ACC112 (cell line): ENCODE measurements around the gene TACSTD2.
"Not testable (repeated sequence)": the region's sequence is repeated elsewhere in the genome, so short reads cannot be mapped to it uniquely, and the experiment has no call there.

ENCODE experiments used
- H2AFZ ChIP-seq: fragments of 200-600 bp; sonication (generic); one replicate; pipeline ENCODE4 v1.6.0; 2017; ENCODE audit warnings: antibody characterized with exemption, low read length; ENCODE audit not compliant: unreplicated experiment
- H3K27ac ChIP-seq: fragments of 200-600 bp; sonication (generic); 2 replicates; pipeline ENCODE4 v1.5.1; 2014; ENCODE audit warnings: low read depth, mild to moderate bottlenecking, antibody characterized with exemption, low read length, moderate library complexity
- H3K27me3 ChIP-seq: fragments of 200-600 bp; sonication (generic); 2 replicates; pipeline ENCODE4 v1.6.1; 2014; ENCODE audit warnings: mild to moderate bottlenecking, antibody characterized with exemption, low read length, moderate library complexity, mixed read lengths; ENCODE audit not compliant: insufficient read depth
- H3K36me3 ChIP-seq: fragments of 200-600 bp; sonication (generic); 2 replicates; pipeline ENCODE4 v1.6.1; 2016; ENCODE audit warnings: mild to moderate bottlenecking, antibody characterized with exemption, low read length, moderate library complexity, mixed read lengths; ENCODE audit not compliant: insufficient read depth
- H3K4me1 ChIP-seq: fragments of 200-600 bp; sonication (generic); one replicate; pipeline ENCODE4 v1.6.1; 2016; ENCODE audit warnings: low read length, mixed read lengths; ENCODE audit not compliant: insufficient read depth, unreplicated experiment, control insufficient read depth
- H3K4me3 ChIP-seq: fragments of 200-600 bp; sonication (generic); 2 replicates; pipeline ENCODE4 v1.5.1; 2014; ENCODE audit warnings: mild to moderate bottlenecking, low read depth, low read length
- H3K79me2 ChIP-seq: fragments of 200-600 bp; sonication (generic); one replicate; pipeline ENCODE4 v1.6.0; 2016; ENCODE audit warnings: low read length; ENCODE audit not compliant: control insufficient read depth, unreplicated experiment, insufficient read depth

The TACSTD2 gene

DNA sequence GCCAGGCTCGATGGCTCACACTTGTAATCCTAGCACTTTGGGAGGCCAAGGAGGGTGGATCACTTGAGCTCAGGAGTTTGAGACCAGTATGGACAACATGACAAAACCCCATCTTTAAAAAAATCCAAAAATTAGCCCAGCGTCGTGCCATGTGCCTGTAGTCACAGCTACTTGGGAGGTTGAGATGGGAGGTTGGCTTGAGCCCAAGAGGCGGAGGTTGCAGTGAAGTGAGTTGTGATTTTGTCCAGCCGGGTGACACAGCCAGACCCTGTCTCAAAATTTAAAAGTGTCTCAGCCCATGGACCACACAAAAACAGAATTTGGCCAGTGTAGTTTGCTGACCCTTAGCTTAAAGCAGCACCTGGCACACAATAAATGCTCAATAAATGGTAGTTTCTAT, 11.3 kb upstream of the TACSTD2 start:
- Histone ChIP-seq H3K27ac (no peak overlapping the region), H2AFZ (no peak overlapping the region), H3K4me3 (no peak overlapping the region), H3K79me2 (no peaks in the 10 kb centered on the region), H3K4me1 (peaks cover 50% of the 10 kb centered on the region), H3K27me3 (no peaks in the 10 kb centered on the region), H3K36me3 (no peaks in the 10 kb centered on the region)

GRCh38 chr1:58587667-58588066, 10.6 kb upstream of the TACSTD2 start:
- H2AFZ ChIP-seq, result no peak overlapping the region
- H3K27ac ChIP-seq, result no peak overlapping the region
- H3K27me3 ChIP-seq, result no peaks in the 10 kb centered on the region
- no peak overlapping the region for H3K4me3 ChIP-seq
- H3K4me1 ChIP-seq, result peaks cover 45% of the 10 kb centered on the region
- H3K79me2 ChIP-seq, result no peaks in the 10 kb centered on the region
- H3K36me3 ChIP-seq, result no peaks in the 10 kb centered on the region

DNA sequence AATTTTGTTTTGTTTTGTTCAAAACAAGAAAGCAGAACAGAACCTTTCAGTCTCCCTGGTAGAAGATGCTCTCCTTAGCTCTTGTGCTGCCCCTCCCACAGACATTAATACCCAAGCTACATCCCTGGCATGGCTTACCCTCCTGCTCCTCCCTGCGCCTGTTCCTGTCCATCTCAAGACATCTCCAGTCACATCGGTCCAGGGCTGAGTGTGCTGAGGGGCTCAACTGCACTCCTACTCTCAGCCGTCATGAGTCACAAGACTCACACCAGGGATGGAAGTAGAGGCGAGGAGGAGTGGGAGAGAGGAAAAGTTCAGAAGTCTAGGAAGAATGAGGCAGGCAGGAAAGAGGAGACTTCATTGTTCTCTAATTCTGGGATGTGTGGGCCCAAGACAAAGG, 9.2 kb upstream of the TACSTD2 start:
- Histone ChIP-seq H3K4me3 (no peak overlapping the region), H3K4me1 (peaks cover 34% of the 10 kb centered on the region), H2AFZ (no peak overlapping the region), H3K79me2 (no peaks in the 10 kb centered on the region), H3K36me3 (no peaks in the 10 kb centered on the region), H3K27me3 (no peaks in the 10 kb centered on the region), H3K27ac (peak overlapping the region; percentile 99)

GRCh38 chr1:58585581-58586151, 8.6 kb upstream of the TACSTD2 start:
- no peak overlapping the region for H2AFZ ChIP-seq

GRCh38 chr1:58585166-58585565, 8.1 kb upstream of the TACSTD2 start:
- Histone ChIP-seq H3K36me3 (no peaks in the 10 kb centered on the region), H3K4me3 (peak overlapping the region; percentile 31; the same call in 1 of the 2 replicates), H2AFZ (no peak overlapping the region), H3K27me3 (no peaks in the 10 kb centered on the region), H3K4me1 (peaks cover 34% of the 10 kb centered on the region), H3K27ac (peak overlapping the region; percentile 99), H3K79me2 (no peaks in the 10 kb centered on the region)

More at GRCh38 chr1:58585581-58586151, 8.6 kb upstream of the TACSTD2 start:
- Histone ChIP-seq H3K79me2 (no peaks in the 10 kb centered on the region), H3K4me3 (no peak overlapping the region), H3K27me3 (no peaks in the 10 kb centered on the region), H3K4me1 (peaks cover 34% of the 10 kb centered on the region), H3K36me3 (no peaks in the 10 kb centered on the region), H3K27ac (peak overlapping the region; percentile 99)

- H3K4me3 ChIP-seq, result peak overlapping the region; percentile 52
- no peaks in the 10 kb centered on the region for H3K79me2 ChIP-seq
- H3K36me3 ChIP-seq, result no peaks in the 10 kb centered on the region
- H3K4me1 ChIP-seq, result peaks cover 34% of the 10 kb centered on the region
- peak overlapping the region; percentile 70 for H2AFZ ChIP-seq
- no peaks in the 10 kb centered on the region for H3K27me3 ChIP-seq
- H3K27ac ChIP-seq, result peak overlapping the region; percentile 99
These were observed 7.2 kb upstream of the TACSTD2 start for GRCh38 chr1:58584082-58584895.

DNA sequence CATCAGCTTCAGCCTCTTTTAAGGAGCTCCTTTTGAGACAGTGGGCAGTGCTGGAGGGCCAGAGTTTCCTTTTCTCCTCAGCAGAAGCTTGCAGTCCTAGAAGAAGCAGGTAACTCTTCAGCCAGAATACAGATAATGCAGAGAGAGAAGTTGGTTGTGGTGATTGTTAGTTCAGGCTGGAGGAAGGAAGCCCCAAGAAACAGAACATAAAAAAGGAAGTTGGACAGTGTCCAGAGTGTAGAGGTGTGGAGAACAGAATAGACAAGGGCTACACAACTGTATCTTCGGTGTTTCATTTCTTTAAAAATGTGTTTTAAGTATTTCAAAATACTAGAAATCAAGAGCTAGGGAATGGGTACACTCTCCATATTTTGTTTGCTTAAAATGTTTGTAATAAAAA, 6.4 kb upstream of the TACSTD2 start:
- Histone ChIP-seq H2AFZ (peak overlapping the region; percentile 53), H3K27me3 (no peaks in the 10 kb centered on the region), H3K4me3 (0 out of 2 replicates have a peak overlapping the region, but pooled peaks have one; percentile 52), H3K4me1 (peaks cover 34% of the 10 kb centered on the region), H3K79me2 (no peaks in the 10 kb centered on the region), H3K27ac (peak overlapping the region; percentile 99), H3K36me3 (no peaks in the 10 kb centered on the region)

GRCh38 chr1:58582143-58582542, 5.1 kb upstream of the TACSTD2 start:
- H3K36me3 ChIP-seq, H3K4me3 ChIP-seq, H3K79me2 ChIP-seq, H2AFZ ChIP-seq, H3K27ac ChIP-seq, H3K27me3 ChIP-seq: not testable (repeated sequence)
- peaks cover 34% of the 10 kb centered on the region for H3K4me1 ChIP-seq

GRCh38 chr1:58581641-58582040, 4.6 kb upstream of the TACSTD2 start:
- Histone ChIP-seq H3K4me1 (peaks cover 33% of the 10 kb centered on the region), H2AFZ (no peak overlapping the region), H3K27ac (no peak overlapping the region), H3K36me3 (no peaks in the 10 kb centered on the region), H3K79me2 (no peaks in the 10 kb centered on the region), H3K27me3 (peaks cover 15% of the 10 kb centered on the region), H3K4me3 (no peak overlapping the region)

- no peak overlapping the region for H2AFZ ChIP-seq
- H3K27me3 ChIP-seq, result peaks cover 29% of the 10 kb centered on the region
- no peaks in the 10 kb centered on the region for H3K36me3 ChIP-seq
- peaks cover 19% of the 10 kb centered on the region for H3K4me1 ChIP-seq
- H3K27ac ChIP-seq, result no peak overlapping the region
- H3K79me2 ChIP-seq, result no peaks in the 10 kb centered on the region
- H3K4me3 ChIP-seq, result no peak overlapping the region
These were observed 3.1 kb upstream of the TACSTD2 start for GRCh38 chr1:58580186-58580585.

GRCh38 chr1:58577654-58578030, 590 bp upstream of the TACSTD2 start:
- Histone ChIP-seq H3K79me2 (no peaks in the 10 kb centered on the region), H3K4me3 (peak overlapping the region; percentile 81), H3K4me1 (no peaks in the 10 kb centered on the region), H3K27ac (no peak overlapping the region), H3K27me3 (peaks cover 43% of the 10 kb centered on the region), H2AFZ (no peak overlapping the region), H3K36me3 (no peaks in the 10 kb centered on the region)
